GM19023 (cell line): ENCODE results near the gene THBS2.
"Not testable (repeated sequence)": the region's sequence is repeated elsewhere in the genome, so short reads cannot be mapped to it uniquely, and the experiment has no call there.

Source experiments
- ATAC-seq: cut with Tn5 transposase; IDR thresholded peaks from one replicate; pipeline ENCODE4 v1.9.1; 2021; ENCODE audit warnings: mild to moderate bottlenecking, moderate library complexity; ENCODE audit not compliant: unreplicated experiment

THBS2 gene

DNA sequence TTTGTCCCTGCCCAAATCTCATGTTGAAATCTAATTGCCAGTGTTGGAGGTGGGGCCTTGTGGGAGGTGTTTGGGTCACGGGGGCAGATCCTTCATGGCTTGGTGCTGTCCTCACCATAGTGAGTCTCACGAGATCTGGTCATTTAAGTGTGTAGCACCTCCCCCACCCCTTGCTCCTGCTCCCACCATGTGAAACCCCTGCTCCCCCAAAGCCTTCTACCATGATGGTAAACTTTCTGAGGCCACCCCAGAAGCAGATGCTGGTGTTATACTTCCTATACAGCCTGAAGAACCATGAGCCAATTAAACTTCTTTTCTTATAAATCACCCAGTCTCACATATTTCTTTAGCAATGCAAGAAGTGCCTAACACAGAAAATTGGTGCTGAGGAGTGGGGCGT, 19.9 kb upstream of the THBS2 start:
- no peak for ATAC-seq

DNA sequence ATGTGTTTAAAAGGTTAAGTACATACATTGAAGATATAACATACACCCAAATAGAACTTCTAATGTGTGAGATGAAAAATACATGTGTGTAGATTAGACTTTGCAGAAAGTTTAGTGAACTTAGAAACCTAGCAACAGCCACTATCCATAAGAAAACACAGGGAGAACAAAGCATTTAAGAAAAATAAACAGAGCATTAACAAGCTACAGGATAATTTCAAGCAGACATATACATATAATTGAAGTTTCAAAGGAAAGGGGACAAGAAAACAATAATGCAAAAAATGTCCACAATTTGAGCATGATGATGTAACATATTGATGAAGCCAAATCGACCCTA, 18.2 kb upstream of the THBS2 start:
- no peak for ATAC-seq

DNA sequence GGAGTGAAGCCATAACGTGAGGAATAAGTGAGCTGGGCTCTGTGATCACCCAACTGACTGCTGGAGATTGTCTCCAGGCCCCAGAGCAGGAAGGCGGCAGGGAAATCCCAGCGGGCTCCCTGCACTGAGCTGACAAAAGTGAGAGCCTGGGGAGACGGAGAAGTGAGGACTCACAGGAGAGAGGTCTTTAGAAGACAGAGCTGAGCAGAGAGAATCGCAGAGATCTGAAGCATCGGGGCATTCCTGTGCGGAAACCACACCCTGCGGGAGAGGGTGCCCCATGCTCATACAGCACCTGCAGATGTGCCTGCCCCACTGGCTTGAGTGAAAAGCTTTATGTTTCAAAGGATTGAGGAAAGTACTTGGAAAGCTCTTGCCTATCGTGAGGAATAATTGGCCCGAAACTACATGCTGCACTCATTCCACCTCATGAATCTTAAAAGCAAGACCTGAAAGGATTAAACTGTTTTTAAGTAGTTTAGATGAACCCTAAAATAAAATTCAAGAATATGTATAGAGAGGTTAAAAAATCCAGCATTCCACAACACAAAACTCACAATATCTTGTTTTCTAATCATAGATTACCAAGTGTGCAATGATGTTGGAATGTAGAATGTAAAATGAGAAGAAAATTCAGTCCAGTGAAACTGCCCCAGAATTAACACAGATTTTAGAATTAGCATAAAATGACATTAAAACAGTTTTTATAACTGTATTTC, 17.7 kb upstream of the THBS2 start:
- no peak for ATAC-seq

DNA sequence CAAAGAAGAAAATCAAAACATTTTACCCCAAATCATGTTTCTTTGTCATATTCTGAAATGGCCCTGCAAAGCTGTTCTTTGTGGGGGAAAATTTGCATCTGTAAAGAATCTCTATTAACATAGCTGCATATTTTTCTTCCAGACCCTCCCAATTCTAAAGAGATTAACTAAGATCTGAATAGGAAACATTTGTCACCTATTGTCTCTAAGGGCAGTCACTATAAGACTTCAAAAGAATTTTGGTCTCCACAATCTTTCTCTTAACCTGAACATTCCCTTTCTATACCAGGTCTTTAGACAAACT, 16.4 kb upstream of the THBS2 start:
- ATAC-seq: not testable (repeated sequence)

DNA sequence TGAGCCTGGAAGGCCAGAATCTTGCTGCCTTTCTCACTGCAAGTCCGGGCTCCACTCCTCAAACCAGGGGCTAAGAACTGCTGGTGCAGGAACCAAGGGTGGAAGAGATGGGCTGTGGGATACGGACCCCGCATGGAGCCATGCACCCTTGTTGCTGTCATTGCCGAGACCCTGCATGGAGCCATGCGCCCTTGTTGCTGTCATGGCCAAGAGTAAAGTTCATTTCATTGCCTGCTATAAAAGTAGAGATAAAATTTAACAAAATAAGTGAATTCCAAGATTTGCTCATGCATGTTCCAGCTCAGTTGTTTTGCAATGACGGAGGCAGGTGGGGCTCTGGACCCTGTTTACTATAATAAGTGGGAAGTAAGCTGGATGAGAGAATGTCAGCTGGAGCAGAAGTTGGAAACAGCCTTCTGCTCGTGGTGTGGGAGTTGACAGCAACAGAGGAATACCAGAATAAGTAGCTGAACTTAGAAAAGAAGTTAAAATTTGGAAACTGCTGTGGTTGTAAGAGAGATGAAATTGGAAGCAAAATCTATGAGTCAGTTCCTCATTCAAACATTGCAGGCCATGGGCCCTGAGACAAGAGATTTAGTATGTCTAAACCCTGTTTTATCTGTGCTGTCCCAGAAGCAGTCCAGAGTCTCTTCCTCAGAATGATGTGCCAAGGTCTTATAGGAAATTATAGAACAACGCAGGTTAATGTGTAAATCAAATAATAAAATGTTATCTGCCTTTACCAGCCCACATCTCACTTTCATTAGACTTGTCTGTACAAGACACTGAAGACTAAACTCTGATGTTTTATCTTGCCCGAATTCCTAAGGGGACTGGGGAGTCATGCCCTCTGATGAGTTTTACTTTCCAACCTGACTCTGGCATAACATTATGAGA, 15.8 kb upstream of the THBS2 start:
- ATAC-seq: no peak

DNA sequence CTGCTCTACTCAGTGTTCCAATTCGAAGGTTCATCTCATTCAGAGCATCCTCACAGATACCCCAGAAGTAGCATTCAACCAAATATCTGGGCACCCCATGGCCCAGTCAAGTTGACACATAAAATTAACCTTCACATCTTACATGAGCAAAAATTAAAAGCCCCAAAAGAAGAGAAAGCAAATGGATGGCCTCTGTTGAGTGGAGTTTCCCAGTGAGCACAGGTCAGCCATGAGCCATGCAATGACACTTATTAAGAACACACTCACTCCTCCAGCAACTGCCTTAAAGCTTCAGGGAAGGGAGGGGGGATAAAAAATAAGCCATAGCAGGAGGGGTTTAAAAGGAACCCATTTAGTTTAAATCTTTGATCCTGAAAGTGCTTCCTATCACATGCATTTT, 14.6 kb upstream of the THBS2 start:
- ATAC-seq: no peak

DNA sequence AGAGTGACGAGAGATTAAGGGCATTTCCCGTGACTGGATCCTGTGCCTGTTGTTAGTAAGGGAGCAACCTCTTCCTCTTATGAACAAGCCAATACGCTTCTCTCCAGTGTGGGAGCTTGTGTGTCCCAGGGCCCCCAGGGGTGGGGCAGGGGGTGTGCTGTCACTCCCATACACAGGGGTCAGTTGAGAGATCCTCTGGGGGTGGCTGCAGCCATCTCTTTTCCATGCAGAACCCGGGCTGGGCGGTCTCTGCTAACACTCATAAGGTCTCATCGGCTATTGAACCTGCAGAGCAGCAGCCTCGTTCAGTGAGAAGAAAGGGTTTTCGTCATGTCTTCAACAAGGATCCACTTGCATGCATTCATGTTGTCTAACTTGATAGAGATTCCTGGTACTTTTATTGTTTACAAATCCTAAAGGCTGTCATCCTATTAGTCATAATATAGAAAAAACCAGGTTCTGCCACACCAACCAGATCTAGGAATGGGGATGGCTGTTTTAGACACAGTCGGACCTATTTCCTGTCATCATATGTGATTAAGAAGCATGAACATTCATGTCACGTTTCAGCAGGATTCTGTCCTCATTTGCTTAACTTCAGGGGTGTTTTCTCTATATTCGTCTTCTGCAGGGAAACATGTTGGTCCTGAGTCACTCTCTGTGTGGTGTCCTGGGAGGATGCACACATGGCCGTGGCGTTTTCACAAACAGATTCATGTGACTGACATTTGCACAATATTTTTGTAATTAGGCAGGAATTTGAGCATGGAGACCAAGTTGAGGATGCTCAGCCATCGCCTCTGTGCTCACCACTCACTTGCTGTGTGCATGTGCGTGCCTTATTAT, 13.3 kb upstream of the THBS2 start:
- no peak for ATAC-seq

DNA sequence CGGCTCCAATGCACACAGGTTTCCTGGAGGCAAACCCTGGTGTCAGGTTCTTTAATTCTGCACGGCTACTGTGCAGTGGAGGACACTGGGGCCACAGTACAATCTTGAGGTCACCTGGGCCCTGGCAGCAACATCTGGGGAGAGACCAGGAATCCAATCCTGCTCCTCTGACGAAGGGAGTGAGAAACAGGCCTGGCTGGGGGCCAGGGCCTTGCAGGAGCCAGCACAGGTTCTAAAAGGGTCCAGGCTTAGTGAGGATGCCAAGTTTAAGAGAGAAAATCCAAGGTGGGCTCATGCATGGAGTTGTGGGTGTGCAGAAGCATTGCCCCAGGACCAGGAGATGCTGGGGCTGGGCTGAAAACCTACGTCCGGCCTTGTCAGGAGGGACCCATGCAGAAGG, 12.6 kb upstream of the THBS2 start:
- ATAC-seq: no peak

DNA sequence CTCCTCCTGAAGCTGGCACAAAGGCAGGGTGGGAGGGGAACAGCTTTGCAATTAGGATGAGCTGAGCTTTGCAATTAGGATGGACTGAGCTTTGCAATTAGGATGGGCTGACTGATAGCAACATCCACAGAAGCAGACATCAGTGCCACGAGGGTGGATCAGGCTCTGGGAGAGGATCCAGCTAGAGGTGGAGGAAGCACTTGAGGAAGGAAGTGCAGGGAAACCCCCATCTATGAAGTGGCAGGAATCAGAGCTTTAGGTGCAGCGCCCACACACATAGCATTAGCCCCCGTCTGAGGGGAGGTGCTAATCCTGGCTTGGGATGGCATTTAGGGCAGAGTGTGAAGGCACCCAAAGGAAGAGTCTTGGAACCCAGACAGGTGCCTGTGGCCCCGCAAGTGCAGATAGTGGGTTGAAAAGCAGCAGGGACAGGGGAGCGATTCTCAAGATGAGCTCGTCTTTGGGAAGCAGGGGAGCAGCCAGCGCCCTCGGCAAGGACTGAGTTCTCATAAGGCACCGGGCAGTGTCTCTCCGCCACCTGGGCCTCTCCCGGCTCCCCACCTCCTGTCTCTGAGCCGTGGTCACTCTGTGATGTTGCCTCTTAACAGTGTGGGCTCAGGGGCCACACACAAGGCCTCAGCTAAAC, 12.0 kb upstream of the THBS2 start:
- ATAC-seq: no peak

DNA sequence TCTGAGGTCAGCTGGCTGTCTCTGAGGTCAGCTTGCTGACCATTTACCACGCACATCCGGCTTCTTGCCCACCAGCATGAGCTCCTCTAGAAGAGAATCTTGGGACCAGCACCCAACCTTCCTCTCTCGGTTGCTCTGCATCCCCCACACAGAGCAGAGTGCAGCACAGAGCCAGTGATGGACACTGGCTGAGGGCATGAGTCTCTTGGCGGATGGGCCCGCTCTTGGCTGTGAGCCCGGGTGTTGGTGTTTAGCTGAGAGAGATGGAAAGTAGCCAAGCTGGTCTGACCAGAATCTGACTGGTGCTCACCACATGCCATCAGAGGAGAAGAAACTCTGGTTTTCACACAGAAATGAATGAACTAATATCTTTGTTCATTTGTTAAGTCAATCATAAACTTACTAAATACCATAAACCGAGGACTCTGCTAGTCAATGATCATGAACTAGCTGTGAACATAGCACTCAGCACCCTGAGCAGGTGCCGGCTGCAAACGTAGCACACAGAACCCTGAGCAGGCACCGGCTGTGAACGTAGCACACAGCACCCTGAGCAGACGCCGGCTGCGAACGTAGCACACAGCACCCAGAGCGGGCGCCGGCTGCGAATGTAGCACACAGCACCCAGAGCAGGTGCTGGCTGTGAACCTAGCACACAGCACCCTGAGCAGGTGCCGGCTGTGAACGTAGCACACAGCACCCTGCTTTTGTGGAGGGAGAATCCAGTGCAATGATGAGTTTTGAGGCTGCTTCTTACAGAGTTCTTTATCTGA, 10.4 kb upstream of the THBS2 start:
- no peak for ATAC-seq

DNA sequence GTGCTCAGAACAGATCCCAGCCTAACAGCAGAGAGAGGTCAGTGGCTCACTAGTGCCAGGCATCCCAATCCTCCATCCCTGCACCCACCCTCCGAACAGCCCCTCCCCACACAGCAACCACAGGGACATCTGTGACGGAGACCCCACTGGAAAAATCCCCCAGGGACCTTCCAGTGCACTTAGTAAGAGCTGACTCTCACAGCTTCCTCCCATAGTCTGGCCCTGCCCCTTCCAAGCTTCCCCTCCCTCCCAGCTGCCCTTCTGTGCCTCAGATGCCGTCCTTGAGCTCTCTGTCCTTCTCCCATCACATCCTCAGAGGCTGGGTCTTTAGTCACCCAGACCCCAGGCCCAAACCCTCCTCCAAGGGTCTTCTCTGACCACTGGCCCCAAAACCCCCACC, 9.7 kb upstream of the THBS2 start:
- no peak for ATAC-seq

DNA sequence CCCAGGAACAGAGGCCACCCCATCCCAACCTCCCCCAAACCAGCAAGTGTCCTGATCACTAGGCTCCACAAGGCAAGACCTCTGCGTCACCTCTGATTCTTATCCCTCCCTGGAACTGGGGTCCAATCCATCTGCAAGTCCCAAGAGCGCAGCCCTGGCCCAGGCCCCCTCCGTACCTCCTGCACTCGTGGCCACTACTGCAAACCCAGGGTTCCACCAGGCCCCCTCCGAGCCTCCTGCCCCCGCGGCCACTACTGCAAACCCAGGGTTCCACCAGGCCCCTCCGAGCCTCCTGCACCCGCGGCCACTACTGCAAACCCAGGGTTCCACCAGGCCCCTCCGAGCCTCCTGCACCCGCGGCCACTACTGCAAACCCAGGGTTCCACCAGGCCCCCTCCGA, 9.0 kb upstream of the THBS2 start:
- ATAC-seq: not testable (repeated sequence)

DNA sequence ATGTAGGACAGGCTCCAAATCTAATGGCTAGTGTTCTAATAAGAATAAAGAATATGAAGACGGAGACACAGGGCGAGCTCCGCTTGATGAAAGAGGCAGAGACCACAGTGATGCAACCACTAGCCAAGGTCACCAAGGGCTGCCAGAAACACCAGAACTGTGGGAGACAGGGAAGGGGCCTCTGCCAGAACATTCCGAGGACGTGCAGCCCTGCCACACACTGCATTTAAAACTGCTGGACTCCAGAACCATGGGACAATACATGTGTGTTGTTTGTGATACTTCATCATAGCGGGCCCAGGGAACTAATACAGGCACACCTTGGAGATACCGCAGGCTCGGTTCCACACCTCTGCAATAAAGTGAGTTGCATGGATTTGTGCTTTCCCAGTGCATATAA, 2.9 kb upstream of the THBS2 start:
- no peak for ATAC-seq

DNA sequence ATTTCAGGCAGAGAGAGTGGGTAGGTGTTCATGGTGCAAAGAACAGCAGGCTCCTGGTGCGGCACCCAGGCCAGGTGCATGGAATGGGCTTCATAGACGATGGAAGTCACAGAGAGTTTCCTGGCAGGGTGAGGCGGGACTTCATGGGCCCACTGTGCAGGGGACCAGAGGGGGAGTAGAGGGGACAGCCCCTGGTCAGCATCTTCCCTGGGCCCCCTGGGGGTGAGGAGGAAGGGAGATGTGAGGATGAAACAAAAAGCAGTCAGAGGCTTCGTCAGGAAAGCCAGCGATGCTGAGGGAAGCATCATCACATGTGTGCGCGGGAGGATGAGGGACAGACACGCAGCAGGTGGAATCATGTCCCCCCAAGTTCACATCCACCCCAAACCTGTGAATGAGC, 2.4 kb upstream of the THBS2 start:
- ATAC-seq: no peak

DNA sequence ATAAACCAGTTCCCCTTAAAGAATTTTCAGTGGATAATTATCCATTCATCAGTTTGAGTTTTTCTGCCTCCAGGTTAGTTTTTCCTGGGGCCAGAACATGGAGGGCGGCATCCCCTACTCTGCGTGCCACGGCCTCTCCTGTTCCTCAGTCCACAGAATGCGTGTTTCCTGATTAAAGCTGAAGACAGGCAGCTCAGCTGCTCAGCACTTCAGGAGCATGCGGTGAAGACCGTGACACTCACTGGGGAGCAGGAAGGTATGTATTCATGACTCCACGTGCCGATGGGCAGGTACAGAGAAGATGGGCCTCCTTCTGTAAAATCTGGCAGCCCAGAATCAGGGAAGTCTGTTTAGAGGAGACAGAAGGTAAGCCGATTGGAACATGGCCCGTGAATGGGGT, 2.0 kb upstream of the THBS2 start:
- ATAC-seq: no peak

DNA sequence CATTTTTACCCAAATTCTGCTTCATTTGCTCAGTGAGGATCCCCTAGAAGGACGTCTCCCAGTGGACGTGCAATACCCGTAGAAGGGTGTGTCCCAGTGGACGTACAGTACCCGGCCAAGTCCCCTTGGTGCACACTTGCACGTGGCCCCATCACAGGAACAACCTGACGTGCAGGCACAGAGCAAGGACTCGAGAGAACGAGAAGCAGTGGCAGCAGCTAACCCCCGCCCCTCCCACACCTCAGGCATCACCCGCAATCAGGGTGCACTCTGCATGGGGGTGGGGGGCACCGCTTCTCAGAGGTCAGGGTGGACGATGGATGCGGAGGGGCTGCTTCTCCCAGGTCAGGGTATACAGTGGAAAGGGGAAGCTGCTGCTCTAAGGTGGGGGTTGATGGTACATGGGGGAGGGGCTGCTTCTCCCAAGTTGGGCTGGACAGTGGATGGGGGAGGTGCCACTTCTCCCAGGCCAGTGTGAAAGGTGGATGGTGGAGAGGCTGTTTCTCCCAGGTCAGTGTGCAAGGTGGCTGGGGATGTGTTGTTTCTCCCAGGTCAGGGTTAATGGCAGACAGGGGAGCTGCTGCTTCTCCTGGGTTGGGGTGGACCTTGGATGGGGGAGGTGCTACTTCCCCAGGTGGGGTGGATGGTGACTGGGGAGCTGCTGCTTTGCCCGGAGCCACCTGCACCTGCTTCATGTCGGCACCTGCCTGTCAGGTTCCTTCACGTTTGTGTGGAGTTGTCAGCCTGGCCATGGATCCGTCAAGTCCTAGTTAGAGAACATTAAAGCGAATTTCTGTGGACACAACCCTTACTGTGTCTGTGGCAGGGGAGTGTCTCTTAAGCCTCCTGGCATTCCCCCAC, 1.0 kb upstream of the THBS2 start:
- no peak for ATAC-seq

DNA sequence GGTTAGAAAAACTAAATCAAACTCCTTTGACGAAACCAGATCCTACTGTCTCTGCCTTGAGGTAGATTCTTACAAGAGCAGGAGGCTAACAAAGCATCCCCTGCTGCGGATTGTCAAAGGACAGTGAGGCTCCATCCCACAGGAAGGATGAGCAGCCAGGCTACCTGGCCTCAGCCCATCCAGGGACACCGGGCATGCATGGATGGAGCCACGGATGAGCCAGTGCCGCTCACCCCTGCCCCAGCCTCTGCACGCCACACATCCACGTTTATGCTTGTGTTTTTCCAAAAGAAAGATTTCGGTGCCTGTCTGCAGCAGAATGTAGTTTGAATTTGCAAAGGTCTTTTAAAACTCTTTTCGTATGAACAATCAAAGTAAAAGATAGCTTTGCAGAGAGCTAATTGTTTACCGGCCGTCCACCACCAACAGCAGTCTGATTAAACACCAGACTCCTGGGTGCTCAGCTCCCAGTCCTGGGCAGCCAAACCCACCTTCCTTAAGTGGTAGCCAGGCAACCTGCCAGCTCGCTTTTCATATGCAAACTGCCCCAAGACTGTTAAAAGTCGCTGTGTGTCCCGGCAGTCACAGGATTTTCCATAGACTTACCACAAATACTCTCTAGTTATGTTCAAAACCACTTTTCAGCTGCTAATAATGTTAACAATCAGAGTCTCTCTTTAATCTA, 999 bp downstream of the THBS2 start:
- ATAC-seq: no peak

DNA sequence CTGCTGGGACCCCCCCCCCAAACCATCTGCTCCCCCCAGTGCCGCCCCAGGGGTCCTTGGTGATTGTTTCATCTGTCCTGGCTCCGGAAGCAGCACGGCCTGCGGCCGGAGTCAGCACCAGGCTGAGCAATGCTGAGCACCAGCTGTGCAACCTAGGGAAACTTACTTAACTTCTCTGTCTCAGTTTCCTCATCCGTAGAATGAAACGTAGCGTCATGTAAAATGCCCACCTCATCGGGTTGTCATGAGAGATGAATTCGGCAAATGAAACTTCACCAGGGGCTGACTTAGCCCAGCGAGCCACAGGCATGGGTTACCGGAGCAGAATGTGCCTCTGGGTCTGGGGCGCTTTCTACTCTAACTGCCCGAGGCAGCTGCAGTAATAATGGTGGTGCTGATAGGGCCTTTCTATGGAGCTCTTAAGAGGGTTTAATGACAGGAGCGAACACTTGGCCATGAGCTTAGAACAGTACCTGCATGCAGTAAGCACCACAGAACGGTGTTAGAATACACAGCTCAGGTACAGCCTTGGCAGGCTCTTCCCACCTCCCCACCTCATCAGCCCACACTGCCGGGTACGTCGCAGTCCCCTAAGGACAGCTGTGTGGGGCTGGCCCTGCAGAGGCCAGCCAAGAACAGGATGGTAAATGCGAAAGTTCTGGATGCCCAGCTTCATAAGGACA, 1.7 kb downstream of the THBS2 start:
- no peak for ATAC-seq
